Endodermal cell (in vitro differentiated cells): ENCODE data around the gene OR1F1. TPM values are rescaled to one million over a fixed set of nuclear protein-coding genes. Genes with fewer than 3 reads are reported as not detected.

Source experiments
- DNase-seq: peaks from one replicate; pipeline ENCODE4 v3.0.0-alpha.2; 2017
- H3K27ac ChIP-seq: 2 replicates; pipeline ENCODE4 v1.5.1; 2013; ENCODE audit warnings: mild to moderate bottlenecking, low read depth, low read length, moderate library complexity
- H3K27me3 ChIP-seq: 2 replicates; pipeline ENCODE4 v1.6.1; 2013; ENCODE audit warnings: mild to moderate bottlenecking, low read length, moderate library complexity; ENCODE audit not compliant: insufficient read depth, control insufficient read depth, poor library complexity, severe bottlenecking
- H3K36me3 ChIP-seq: 2 replicates; pipeline ENCODE4 v1.7.0; 2013; ENCODE audit warnings: mild to moderate bottlenecking, low read length, moderate library complexity; ENCODE audit not compliant: control insufficient read depth, insufficient read depth
- H3K4me1 ChIP-seq: one replicate; pipeline ENCODE4 v1.7.0; 2013; ENCODE audit warnings: low read length; ENCODE audit not compliant: control insufficient read depth, insufficient read depth
- H3K4me3 ChIP-seq: 2 replicates; pipeline ENCODE4 v1.5.1; 2013; ENCODE audit warnings: mild to moderate bottlenecking, low read length, moderate library complexity
- H3K9ac ChIP-seq: 2 replicates; pipeline ENCODE4 v1.6.1; 2013; ENCODE audit warnings: mild to moderate bottlenecking, low read length, moderate library complexity; ENCODE audit not compliant: poor library complexity, severe bottlenecking; ENCODE audit errors: extremely low read depth
- H3K9me3 ChIP-seq: 2 replicates; pipeline ENCODE4 v1.6.1; 2013; ENCODE audit warnings: mild to moderate bottlenecking, low read length, moderate library complexity; ENCODE audit not compliant: control insufficient read depth
- H3K27ac Mint-ChIP-seq: 2 replicates; pipeline ENCODE4 v1.8.0; 2020; ENCODE audit warnings: mixed read lengths
- H3K27me3 Mint-ChIP-seq: 2 replicates; pipeline ENCODE4 v1.8.0; 2021; ENCODE audit warnings: mild to moderate bottlenecking, mixed read lengths; ENCODE audit not compliant: insufficient read depth
- H3K36me3 Mint-ChIP-seq: 2 replicates; pipeline ENCODE4 v1.8.0; 2020; ENCODE audit warnings: low read depth, mixed read lengths
- H3K4me1 Mint-ChIP-seq: 2 replicates; pipeline ENCODE4 v1.8.0; 2020; ENCODE audit warnings: mixed read lengths
- H3K4me3 Mint-ChIP-seq: 2 replicates; pipeline ENCODE4 v1.8.0; 2020; ENCODE audit warnings: mild to moderate bottlenecking, moderate library complexity, mixed read lengths
- H3K9me3 Mint-ChIP-seq: 2 replicates; pipeline ENCODE4 v1.8.0; 2020; ENCODE audit warnings: mild to moderate bottlenecking, mixed read lengths
- WGBS, 2 experiments: methylation state at CpG; one replicate each; pipeline versions ENCODE4 v1.1.5 to v1.1.7; 2013; ENCODE audit warnings: missing lambda C conversion rate in 2 of 2, mixed read lengths in 1 of 2; ENCODE audit not compliant: insufficient coverage in 1 of 2, insufficient read length in 1 of 2; 5-methylcytosine and 5-hydroxymethylcytosine counted together
- total RNA-seq, 2 donors: library from RNA; stranded (reverse); fragmentation: NEBNext Ultra II Directional in 1 of 2; extraction: Animal tissue kit (Norgen Biotek cat#: 25700) in 1 of 2; gene quantifications; 2 replicates in 1 of 2; 3 replicates in 1 of 2; pipeline ENCODE4 v1.2.1, GENCODE V29; 2021
- TF ChIP-seq, protein P1 (sequence below): fragments of 200-600 bp; sonication (generic); conservative IDR thresholded peaks from 2 replicates; pipeline ENCODE4 v1.5.0; 2021; ENCODE audit warnings: antibody characterized with exemption, mild to moderate bottlenecking

OR1F1 gene
- total RNA-seq, 2 donors from 2014 or later: 0.29 TPM; not detected in 1

- Histone ChIP-seq H3K9ac (no peak overlapping the region), H3K4me1 (no peaks in the 10 kb centered on the region), H3K4me3 (no peak overlapping the region), H3K27me3 (peaks cover 5% of the 10 kb centered on the region), H3K36me3 (no peaks in the 10 kb centered on the region), H3K27ac (no peak overlapping the region), H3K9me3 (peaks cover 12% of the 10 kb centered on the region)
- WGBS, 2 experiments: 57 to 84% methylated on average over 3 of the region's 3 CpGs
- no peaks in the 10 kb centered on the region for H3K4me1 Mint-ChIP-seq
- peaks cover 33% of the 10 kb centered on the region for H3K27me3 Mint-ChIP-seq
- H3K9me3 Mint-ChIP-seq: peaks cover 63% of the 10 kb centered on the region
- H3K4me3 Mint-ChIP-seq: no peak overlapping the region
- H3K27ac Mint-ChIP-seq: no peak overlapping the region
- DNase-seq: no peak
- TF ChIP-seq, protein P1, sequence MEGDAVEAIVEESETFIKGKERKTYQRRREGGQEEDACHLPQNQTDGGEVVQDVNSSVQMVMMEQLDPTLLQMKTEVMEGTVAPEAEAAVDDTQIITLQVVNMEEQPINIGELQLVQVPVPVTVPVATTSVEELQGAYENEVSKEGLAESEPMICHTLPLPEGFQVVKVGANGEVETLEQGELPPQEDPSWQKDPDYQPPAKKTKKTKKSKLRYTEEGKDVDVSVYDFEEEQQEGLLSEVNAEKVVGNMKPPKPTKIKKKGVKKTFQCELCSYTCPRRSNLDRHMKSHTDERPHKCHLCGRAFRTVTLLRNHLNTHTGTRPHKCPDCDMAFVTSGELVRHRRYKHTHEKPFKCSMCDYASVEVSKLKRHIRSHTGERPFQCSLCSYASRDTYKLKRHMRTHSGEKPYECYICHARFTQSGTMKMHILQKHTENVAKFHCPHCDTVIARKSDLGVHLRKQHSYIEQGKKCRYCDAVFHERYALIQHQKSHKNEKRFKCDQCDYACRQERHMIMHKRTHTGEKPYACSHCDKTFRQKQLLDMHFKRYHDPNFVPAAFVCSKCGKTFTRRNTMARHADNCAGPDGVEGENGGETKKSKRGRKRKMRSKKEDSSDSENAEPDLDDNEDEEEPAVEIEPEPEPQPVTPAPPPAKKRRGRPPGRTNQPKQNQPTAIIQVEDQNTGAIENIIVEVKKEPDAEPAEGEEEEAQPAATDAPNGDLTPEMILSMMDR: no peak
- peaks cover 2% of the 10 kb centered on the region for H3K36me3 Mint-ChIP-seq
Measured at GRCh38 chr16:3212006-3212405, 24.0 kb downstream of the OR1F1 start.

- Mint-ChIP-seq H3K36me3 (peaks cover 2% of the 10 kb centered on the region), H3K27ac (no peak overlapping the region), H3K4me1 (no peaks in the 10 kb centered on the region), H3K9me3 (peaks cover 62% of the 10 kb centered on the region), H3K27me3 (peaks cover 30% of the 10 kb centered on the region), H3K4me3 (no peak overlapping the region)
- no peaks in the 10 kb centered on the region for H3K36me3 ChIP-seq
- peaks cover 5% of the 10 kb centered on the region for H3K27me3 ChIP-seq
- TF ChIP-seq, protein P1: no peak
- peaks cover 10% of the 10 kb centered on the region for H3K9me3 ChIP-seq
- WGBS, 2 experiments: 50 to 52% methylated on average over 1 of the region's 1 CpG
- no peak for DNase-seq
- no peak overlapping the region for H3K9ac ChIP-seq
- no peaks in the 10 kb centered on the region for H3K4me1 ChIP-seq
- H3K27ac ChIP-seq: no peak overlapping the region
- H3K4me3 ChIP-seq: no peak overlapping the region
Measured at GRCh38 chr16:3212567-3212966, 24.6 kb downstream of the OR1F1 start.

GRCh38 chr16:3214904-3215600, 27.0 kb downstream of the OR1F1 start:
- TF ChIP-seq, protein P1: no peak
- Mint-ChIP-seq H3K9me3 (peaks cover 54% of the 10 kb centered on the region), H3K27me3 (peaks cover 27% of the 10 kb centered on the region), H3K4me1 (no peaks in the 10 kb centered on the region), H3K36me3 (no peaks in the 10 kb centered on the region), H3K27ac (no peak overlapping the region), H3K4me3 (no peak overlapping the region)
- H3K9ac ChIP-seq: no peak overlapping the region
- peaks cover 5% of the 10 kb centered on the region for H3K9me3 ChIP-seq
- no peak overlapping the region for H3K27ac ChIP-seq
- H3K36me3 ChIP-seq: no peaks in the 10 kb centered on the region
- H3K4me1 ChIP-seq: no peaks in the 10 kb centered on the region
- WGBS, 2 experiments: 57 to 62% methylated on average over 5 to 6 of the region's 7 CpGs
- no peak overlapping the region for H3K4me3 ChIP-seq
- H3K27me3 ChIP-seq: peaks cover 5% of the 10 kb centered on the region
- DNase-seq: no peak
